GM03348 (cell line): ENCODE results near the gene YWHAG.
A peak's percentile ranks its signal among the peaks of the same experiment; 100 is the strongest.
"Not testable (repeated sequence)": the region's sequence is repeated elsewhere in the genome, so short reads cannot be mapped to it uniquely, and the experiment has no call there.

Experiments
- DNase-seq: peaks from one replicate; pipeline ENCODE4 v3.0.0; 2012; ENCODE audit warnings: low spot score

Gene YWHAG

DNA sequence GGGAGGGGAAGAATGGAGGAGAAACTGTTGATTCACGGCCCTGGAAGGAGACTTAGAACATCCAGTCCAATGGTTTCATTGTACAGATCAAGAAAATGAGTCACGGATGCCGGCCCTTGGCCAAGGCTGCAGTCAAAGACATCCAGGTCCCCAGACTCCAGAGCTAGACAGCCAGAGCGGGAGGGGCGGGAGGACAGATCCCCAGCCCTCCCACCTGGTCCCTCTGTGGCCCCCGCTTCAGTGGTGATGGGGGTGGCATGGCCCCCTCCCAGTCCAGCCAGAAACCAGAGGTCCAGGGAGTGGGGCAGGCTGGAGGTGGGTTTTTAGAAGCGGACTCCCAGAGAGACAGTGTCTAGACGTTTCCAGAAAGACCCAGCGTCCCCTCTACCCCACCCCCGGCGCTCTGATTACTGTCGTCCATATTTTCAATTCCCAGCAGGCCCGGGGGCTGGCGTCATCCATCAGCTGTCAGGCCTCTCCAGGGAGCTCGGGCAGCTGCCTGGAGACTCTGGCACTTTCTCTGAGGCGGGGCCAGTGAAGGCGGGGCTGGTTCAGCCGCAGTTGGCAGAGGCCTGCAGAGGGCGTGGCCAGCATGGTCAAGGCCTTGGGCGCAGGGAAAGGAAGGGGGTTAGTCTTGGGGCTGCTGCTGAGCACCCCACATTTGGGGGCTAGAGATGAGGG lies 64.3 kb downstream of the YWHAG start:
- peak; percentile 89 for DNase-seq

DNA sequence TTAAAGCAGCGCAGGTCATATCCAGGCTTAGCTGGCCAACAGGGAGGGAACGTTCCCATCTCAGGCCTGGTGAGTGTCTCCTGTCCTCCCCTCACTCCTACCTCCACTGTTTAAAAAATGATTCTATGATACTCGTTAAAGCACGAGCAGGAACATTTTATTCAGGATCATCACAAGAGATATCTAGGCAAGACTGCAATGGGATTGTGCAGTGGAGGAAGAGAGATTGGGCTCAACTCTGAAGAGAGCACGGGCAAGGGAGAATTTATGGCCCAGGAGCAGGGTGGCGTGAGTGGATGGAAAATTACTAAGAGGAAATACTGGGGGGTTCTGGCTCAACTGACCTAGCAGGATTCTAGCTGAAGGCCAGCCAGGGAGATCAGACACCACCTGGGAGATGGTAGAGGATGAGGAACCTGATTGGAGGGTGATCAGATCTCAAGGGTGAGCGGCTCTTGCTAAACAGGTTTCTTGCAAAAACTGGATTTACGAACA lies 65.3 kb downstream of the YWHAG start:
- DNase-seq, result no peak

DNA sequence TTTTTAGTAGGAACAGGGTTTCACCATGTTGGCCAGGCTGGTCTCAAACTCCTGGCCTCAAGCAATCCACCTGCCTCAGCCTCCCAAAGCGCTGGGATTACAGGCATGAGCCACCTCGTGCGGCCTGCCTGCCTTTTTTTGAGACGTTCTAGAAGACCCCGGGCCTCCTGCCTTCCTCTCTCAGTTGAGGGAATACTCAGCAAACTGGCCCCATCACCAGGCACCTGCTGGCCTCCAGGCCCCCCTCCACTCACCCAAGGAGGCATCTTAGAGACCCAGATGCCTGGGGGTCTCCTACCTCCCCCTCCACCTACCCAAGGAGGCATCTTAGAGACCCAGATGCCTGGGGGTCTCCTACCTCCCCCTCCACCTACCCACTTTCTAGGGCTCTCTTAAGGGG lies 65.9 kb downstream of the YWHAG start:
- DNase-seq, result not testable (repeated sequence)

DNA sequence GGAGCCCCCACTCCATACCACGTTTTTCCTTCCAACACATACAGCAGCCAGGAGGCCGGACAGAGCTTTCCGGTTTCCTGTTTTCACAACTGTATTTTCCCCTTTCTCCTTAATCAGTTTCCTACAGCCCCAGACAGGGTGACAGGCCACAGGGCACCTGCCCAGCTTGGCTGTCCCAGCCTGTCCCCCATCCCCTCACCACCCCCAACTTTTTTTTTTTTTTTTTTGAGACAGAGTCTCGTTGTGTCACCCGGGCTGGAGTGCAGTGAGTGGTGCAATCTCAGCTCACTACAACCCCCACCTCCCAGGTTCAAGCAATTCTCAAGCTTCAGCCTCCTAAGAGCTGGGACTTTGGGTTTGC lies 66.6 kb downstream of the YWHAG start:
- no peak for DNase-seq

DNA sequence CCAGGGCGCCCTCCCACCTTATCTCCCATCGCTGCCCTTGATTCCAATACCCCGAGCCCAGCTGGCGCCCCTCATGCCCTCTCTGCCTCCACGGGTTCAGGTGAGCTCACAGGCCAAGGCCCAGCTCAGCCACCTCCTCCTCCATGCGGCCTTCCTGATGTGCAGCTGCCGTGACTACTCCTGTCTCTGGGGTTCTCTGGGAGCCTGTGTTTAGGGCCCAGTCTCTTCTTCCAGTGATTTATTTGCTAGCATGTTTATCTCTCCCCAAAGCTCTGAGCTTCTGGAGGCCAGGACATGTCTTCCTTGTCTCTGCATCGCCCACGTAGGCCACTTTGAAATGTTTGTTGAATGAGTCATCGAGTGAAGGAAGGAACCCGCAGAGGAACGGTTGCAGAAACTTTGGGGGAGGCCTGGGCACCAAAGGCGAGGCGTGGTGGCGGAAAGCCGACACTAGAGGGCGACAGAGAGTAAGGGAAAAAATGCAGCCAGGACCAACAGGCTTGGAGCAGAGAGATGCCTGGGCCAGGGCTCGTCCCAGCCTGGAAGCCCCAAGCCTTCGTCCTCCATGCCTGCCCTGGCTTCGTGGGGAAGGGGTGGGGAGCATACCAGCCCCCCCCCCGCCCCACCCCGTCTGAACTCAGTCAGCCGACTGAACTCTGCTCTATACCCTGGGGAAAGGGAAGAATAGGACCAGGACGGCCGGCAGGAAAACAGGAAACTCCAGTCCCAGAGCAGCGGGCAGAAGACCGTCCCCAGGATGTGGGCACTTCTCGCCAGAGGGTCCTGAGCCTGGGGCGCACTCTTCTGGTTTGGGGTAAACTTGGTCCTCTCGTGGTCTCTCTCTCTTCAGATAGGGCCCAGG lies 67.2 kb downstream of the YWHAG start:
- DNase-seq, result peak; percentile 93

DNA sequence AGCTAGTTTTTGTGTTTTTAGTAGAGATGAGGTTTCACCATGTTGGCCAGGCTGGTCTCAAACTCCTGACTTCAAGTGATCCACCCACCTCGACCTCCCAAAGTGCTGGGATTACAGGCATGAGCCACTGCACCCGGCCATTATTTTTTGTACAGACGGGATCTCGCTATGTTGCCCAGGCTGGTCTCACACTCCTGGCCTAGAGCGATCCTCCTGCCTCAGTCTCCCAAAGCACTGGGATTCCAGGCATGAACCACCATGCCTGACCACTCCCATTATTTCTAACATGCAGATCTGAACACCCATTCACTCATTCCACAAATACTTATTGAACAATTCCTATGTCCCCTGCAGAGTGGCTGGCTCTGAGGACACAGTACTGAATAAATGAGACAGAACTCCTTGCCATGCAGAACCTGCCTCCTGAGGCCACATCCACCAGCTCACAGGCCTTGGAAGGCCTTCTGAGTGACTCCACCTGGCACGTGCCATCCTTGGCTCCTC lies 67.9 kb downstream of the YWHAG start:
- not testable (repeated sequence) for DNase-seq

DNA sequence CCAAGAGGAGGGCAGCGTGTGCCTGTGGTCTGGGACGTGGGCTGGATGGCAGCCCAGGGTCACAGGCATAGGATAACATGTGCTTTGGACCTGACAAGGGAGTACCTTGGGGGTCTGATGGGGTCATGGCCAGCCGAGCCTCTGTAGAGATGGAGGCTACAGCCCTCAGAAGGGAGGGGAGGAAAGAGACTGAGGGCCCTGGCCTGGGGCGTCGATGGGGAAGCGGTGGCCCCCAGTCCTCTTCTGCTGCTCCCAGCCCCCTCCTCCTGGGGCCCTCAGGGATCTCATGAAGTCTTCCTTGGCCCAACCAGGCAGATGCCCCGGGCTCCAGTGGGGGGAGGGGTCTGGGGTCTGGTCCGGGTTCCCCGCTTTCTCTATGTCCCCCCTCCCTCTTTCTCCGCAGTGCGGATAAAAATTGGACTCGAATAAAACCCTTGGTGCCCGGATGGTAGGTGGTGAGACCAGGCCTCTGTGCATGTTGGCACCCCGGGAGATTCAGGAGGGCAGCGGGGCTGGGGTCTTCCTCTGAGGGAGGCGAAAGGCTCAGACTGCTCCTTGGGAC lies 71.9 kb downstream of the YWHAG start:
- DNase-seq, result no peak

DNA sequence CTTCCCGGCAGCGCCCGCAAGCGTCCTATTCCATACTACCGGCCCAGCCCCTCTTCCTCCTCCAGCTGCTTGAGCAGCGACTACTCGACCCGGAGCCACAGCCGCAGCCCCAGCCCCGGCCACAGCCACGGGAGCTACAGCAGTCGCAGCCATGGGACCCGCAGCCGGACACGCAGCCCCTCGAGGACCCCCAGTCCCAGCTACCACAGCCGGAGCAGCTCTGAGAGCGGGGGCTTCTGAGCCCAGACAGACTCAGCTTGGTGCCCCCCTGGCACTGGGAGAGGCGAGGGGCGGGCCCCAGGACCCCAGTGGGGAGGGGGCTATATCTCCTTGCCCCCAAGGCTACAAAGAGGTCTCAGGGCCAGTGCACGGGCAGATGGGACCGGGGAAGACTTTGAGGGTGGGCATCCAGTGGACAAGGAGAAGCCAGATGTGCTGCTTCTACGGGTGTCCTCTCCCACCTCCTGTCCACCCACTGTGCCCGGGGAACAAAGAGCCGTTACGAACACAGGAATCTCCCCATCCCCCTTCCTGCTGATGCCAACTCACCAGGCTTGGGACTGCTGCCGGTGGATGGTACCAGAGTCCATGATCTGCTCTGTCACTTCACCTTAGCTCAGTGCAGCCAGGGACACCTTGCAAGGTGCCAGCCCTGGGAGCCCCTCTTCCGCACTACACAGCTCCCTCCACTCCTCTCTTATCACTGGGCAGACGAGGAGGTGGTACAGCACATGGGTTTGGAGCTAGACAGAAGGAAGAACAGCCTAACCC lies 73.0 kb downstream of the YWHAG start:
- DNase-seq, result no peak

DNA sequence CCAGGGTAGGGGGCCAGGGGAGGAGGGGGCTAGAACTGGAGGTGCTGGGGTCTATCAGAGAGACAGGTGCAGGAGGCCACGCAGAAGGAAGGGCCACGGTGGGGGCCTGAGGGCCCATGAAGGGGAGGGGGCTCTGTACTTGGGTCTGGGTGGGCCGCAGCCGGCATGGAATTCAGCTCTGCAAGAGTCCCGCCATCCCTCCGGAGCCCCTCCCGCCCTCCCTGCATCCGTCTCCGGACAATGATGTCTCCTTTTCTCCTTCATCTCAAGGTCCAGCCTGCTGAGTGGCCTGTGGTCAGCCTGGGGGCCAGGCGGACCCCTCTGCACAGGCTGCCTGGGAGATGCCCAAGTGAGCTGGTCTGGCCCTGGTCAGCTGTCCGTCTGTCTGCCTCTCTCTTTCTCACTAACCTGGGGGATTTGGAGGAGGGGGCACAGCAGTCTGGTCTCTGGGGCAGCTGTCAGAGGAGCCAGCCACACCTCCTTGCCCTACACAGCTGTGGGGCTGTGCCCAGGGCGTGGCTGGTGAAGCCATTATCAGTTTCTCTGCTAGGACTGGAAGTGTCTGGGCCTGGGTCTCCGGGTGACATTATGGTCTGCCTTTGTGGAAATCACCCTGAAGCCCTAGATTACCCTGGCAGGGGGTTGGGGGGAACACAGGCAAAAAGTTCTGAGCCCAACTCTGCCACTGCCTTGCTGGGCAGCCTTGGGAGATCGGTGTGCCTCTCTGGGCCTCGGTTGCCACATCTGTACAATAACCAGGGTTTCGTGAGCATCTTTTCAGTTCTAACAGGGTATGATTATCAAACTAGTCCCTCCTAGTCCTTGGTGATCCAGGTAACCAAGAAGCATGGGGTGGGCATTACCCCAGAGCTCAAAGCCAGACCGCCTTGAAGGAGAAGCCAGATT lies 75.3 kb downstream of the YWHAG start:
- DNase-seq, result no peak

DNA sequence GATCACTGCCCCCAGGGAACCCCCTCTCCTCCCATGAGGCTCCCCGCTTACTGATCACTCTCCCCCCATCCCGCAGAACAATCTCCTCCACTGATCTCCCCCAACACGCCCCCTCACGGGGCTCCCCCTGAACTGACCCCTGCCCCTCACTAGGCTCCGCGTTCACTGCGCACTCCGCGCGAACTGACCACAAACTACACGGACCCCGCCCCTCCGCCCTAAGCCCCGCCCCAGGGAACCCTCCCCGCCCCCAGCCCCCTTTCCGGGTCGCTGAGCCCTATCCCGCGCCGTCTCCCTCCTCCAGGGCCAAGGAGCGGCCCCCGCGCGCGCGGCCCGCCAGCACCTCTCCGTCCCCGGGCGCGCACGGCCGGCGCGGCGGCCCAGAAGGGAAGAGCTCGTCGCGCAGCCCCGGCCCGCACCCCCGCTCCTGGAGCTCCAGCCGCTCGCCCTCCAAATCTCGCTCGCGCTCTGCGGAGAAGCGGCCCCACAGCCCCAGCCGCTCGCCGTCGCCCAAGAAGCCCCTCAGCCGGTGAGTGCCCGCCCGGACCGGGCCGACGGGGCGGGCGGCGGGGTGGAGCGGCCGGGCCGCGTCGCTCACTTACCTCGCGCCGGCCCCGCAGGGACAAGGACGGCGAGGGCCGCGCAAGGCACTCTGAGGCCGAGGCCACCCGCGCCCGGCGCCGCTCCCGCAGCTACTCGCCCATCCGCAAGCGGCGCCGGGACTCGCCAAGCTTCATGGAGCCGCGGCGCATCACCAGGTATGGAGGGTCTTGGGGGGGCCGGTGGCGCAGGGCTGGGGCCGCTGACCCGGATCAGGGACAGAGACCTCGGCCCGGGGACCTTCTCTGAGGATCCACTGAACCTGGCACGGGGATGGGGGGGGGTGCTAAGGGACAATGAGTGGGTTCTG lies 76.2 kb downstream of the YWHAG start:
- DNase-seq, result peak; percentile 39

DNA sequence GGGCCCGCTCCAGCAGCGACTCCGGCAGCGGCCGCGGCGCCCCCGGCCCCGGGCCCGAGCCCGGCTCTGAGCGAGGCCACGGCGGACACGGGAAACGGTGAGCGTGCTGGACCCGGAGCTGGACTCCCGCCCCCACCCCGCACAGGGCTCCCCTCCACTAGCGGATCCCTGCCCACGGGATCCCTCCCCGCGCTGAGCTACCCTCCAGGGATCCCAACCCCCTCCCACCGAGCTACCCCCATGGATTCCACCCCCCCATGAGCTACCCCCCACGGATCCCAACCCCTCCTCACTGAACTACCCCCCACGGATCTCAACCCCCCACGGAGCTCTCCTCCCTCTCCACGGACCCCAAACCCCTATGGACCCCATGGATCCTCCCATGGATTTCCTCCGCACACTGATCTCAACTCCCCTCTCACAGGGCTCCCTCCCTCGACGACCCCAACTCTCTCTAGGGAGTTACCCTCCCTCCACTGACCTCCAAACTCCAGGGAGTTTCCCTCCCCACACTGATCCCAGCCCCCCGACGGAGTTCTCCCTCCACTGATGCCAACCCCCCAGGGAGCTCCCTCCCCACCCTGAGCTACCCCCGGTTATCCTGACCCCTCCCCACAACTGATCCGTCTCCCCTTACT lies 77.0 kb downstream of the YWHAG start:
- no peak for DNase-seq

DNA sequence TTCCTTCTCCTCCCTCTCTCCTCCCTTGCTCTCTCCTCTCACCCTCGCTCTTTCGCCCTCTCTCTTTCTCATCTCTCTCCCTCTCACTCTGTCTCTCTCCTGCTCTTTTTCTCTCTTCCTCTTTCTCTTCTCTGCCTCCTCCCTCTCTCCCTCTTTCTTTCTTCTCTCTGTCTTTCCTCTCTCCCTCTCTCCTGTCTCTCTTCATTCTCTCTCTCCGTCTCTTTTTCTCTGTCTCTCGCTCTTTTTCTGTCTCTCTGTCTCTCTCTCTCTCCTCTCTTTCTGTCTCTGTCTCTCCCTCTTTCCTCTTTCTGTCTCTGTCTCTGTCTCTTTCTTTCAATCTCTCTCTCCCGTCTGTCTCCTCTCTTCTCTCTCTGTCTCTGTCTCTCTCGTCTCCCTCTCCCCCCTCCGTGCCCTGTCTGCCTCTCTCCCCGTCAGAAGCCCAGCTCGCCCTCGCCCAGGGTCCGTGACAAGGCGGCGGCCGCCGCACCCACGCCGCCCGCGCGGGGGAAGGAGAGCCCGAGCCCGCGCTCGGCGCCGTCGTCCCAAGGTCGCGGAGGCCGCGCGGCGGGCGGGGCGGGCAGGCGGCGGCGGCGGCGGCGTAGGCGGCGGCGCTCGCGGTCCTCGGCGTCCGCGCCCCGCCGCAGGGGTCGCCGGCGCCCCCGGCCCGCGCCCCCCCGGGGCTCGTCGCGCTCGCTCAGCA lies 77.6 kb downstream of the YWHAG start:
- DNase-seq, result peak; percentile 28

DNA sequence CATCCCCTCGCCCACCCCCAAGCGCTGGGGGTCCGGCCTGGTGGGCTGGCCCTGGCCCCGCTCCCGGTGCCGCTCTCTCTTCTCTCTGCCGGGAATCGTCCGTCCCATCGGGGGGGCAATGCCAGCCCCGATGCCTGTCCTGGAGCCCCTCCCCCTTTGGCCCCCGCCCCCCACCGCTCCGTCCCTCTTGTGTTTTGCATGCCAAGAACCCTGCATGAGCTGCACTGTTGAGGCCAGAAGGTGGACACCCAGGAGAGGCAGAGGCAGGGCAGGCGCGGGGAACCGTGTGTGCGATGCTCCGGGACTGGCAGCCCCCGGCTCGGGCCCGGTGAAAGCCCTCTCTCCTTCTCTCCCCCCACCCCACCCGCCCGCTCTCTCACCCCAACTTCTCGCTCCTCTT lies 78.4 kb downstream of the YWHAG start:
- no peak for DNase-seq

DNA sequence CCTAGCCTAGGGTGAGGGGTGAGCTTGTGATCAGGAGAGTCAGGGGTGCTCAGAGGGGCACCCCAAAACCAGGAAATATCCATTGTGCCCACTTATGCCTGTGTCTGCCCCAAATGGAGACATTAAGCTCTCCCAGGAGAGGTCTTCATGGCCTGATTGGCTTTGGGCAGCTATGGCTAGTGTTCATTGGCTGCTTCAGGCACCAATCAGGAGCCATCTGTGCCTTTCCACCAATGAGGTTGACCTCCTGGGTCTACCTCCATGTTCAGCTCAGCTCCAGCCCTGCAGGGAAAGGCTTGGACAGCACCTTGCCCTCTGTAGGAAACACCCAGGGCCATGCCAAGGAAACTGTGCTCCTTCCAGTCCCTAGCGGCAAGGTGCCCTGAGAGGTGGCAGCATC lies 80.3 kb downstream of the YWHAG start:
- no peak for DNase-seq
